ENCODE data around the gene BEAN1.
"Not testable (repeated sequence)": the region's sequence is repeated elsewhere in the genome, so short reads cannot be mapped to it uniquely, and the experiment has no call there.

BEAN1 gene

GRCh38 chr16:66486199-66486772 is 59.2 kb downstream of the BEAN1 start:
- DNase-seq (ENCODE audit: low spot score) = no peak

DNA sequence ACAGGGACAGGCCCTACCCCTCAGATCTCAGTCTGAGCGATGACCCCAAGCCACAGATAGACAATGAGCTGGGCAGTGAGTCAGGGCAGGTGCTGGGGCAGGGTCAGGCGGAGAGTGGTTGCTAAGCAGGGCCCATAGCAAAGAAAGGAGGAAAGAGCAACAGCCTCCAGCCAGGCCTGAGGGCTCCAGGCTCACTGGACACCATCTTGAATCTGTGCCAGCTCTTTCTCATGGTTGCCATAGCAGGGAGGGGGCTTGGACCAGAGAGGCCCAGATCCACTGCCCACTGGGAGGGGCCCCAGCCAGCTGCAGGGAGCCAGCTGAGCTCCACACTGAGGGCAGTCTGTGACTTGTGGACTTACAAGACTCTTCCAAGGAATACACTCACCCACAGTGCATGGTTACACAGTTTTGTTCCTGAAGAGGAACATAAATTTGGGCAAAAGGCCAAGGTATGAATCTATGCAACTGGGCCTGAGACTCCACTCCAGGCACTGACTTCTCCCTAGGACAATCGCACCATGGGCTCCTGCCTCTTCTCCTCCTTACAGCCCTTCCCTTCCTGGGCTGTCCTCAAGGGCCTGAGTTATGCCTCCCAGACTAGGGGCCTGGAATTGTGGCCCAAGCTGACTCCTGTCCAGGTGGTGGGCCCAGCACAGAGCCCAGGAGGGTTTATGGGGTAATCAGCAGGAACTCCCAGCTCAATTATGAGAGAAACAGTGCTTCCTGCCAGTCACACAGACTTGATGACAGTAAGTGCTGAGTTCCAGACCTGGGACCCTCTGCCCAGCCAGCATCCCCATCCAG is 59.9 kb downstream of the BEAN1 start:
- DNase-seq (ENCODE audit: low spot score) = no peak

DNA sequence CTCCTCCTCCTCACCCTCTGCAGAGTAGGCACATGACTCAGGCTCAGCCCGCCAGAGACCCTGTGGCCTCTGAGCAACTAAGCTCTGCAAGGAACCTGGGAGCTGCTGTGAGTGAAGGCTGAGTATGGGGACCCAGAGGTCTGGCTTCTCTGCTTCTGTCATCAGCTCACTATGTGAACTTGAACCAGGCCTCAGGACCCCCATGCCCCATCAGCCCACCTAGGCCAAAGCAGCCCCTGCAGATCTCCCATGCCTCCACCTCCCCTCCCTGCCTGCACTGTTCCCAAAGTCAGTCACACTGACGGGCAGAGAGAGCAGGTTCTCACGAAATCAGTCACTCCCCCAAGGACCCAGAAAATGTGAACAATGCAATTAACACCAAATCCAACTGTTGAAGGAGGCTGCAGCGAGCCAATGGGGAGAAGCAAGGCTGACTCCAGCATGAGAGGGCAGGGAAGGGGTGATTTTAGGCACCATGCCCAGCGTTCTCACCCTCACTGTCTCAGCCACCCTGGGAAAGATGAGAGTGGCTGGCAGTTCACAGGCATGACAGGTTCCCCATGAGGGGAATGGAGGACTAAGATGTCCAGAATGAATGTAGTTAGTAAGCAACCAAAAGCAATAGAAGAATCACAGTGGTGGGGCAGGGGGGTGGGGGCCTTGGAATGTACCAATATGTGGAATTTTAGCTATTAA is 60.6 kb downstream of the BEAN1 start:
- no peak for DNase-seq (ENCODE audit: low spot score)

- no peak for DNase-seq (ENCODE audit: low spot score)
Measured at GRCh38 chr16:66488505-66488904, 61.4 kb downstream of the BEAN1 start.

GRCh38 chr16:66489385-66489784 is 62.3 kb downstream of the BEAN1 start:
- DNase-seq (ENCODE audit: low spot score) = no peak

- no peak for DNase-seq (ENCODE audit: low spot score)
Measured at GRCh38 chr16:66489818-66490217, 62.7 kb downstream of the BEAN1 start.

DNA sequence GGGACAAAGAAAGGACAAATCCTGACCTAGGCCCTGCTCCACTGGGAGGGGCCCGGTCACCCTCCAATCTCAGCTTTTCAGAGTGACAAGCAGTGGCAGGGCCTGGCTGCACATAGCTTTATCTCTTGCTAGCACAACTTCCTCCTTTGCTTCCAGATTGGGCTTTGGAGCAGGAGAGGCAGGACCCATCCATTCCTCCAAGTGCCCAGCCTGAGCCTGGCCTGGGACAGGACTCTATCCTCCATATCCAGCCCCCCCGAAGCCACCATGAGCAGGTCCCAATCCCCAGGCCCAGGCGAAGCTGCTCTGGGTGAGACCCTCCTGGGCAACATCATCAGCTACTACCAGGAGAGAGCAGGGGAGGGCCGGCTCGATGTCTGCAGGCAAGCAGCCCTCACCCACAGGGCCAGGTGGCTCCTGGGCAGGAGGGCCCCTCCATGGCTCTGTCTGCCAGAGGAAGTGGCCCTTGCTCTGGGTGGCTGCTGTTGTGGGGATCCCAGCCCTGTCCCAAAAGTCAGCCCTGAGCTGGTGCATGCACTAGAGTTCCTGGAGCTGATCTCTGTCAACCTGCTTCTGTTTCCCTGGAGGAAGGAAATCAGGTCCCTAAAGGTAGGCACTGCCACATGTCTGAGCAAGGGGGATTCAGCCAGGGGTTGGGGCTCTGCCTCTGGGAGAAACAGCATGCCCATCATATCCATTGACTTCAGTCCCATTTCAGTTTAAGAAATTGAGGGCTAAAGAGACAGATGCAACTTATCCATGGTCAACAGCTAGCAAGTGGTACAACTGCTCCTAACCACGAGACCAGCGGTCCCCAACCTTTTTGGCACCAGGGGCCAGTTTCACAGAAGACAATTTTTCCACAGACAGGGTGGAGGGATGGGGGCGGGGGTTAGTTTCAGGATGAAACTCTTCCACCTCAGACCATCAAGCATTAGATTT is 64.0 kb downstream of the BEAN1 start:
- no peak for DNase-seq (ENCODE audit: low spot score)

DNA sequence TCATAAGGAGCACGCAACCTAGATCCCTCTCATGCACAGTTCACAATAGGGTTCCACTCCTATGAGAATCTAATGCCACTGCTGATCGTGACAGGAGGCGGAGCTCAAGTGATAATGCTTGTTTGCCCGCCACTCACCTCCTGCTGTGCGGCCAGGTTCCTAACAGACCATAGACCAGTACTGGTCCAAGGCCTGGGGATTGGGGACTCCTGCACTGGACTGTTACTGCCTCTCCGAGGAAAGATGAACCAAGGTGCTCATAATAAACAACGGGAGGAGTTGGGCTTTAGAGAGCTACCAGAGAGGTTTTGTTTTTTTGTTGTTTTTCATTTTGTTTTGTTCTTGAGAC is 64.6 kb downstream of the BEAN1 start:
- DNase-seq (ENCODE audit: low spot score) = no peak

GRCh38 chr16:66493490-66494401 is 66.7 kb downstream of the BEAN1 start:
- no peak for DNase-seq (ENCODE audit: low spot score)

DNA sequence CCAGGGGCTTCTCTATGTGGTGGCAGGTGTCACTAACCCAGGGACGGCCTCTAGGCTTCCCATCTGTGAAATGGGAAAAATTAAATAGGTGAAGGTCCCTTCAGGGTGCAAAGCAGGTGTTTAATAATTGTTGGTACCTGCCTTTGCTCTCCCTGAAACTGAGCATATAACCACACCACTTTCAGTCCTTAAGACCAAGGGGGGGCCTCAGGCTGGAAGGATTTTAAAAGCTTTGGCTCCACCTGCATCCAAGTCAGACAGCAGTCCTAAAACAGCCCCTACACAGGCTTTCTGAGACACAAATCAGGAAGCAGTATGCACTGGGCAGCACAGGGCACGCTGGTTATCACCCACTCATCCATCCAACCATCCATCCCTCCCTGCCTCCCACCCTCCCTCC is 67.8 kb downstream of the BEAN1 start:
- DNase-seq (ENCODE audit: low spot score) = no peak

DNA sequence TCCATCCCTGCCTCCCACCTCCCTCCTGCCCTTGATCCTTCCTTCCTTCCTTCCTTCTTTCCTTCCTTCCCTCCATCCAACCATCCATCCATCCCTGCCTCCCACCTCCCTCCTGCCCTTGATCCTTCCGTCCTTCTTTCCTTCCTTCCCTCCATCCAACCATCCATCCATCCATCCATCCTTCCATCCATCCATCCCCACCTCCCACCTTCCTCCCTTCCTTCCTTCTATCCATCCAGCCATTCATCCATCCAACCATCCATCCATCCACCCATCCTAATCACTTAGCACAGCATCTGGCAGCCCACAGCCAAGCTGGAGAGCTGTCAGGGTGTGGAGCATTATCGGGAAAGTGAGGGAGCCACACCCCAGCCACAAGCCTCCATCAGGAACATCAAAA is 68.3 kb downstream of the BEAN1 start:
- DNase-seq (ENCODE audit: low spot score) = no peak

DNA sequence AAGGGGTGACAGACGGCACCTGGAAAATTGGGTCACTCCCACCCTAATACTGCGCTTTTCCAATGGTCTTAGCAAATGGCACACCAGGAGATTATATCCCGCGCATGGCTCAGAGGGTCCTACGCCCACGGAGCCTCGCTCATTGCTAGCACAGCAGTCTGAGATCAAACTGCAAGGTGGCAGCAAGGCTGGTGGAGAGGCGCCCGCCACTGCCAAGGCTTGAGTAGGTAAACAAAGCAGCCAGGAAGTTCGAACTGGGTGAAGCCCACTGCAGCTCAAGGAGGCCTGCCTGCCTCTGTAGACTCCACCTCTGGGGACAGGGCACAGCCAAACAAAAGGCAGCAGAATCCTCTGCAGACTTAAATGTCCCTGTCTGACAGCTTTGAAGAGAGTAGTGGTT is 69.1 kb downstream of the BEAN1 start:
- not testable (repeated sequence) for DNase-seq (ENCODE audit: low spot score)

DNA sequence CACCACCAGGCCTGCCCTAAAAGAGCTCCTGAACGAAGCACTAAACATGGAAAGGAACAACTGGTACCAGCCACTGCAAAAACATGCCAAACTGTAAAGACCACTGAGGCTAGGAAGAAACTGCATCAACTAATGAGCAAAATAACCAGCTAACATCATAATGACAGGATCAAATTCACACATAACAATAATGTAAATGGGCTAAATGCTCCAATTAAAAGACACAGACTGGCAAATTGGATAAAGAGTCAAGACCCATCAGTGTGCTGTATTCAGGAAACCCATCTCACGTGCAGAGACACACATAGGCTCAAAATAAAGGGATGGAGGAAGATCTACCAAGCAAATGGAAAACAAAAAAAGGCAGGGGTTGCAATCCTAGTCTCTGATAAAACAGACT is 70.8 kb downstream of the BEAN1 start:
- not testable (repeated sequence) for DNase-seq (ENCODE audit: low spot score)

DNA sequence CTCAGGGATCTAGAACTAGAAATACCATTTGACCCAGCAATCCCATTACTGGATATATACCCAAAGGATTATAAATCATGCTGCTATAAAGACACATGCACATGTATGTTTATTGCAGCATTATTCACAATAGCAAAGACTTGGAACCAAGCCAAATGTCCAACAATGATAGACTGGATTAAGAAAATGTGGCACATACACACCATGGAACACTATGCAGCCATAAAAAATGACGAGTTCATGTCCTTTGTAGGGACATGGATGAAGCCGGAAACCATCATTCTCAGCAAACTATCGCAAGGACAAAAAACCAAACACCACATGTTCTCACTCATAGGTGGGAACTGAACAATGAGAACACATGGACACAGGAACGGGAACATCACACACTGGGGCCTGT is 74.5 kb downstream of the BEAN1 start:
- DNase-seq (ENCODE audit: low spot score) = not testable (repeated sequence)

GRCh38 chr16:66502020-66502913 is 75.2 kb downstream of the BEAN1 start:
- no peak for DNase-seq (ENCODE audit: low spot score)

- DNase-seq (ENCODE audit: low spot score) = no peak
Measured at GRCh38 chr16:66503030-66503429, 75.9 kb downstream of the BEAN1 start.

- DNase-seq (ENCODE audit: low spot score) = no peak
Measured at GRCh38 chr16:66503612-66504011, 76.5 kb downstream of the BEAN1 start.

GRCh38 chr16:66507731-66508239 is 80.7 kb downstream of the BEAN1 start:
- no peak for DNase-seq (ENCODE audit: low spot score)

- DNase-seq (ENCODE audit: low spot score) = no peak
Measured at GRCh38 chr16:66508248-66508913, 81.3 kb downstream of the BEAN1 start.

Measured in CD4-positive, alpha-beta T cell treated with Interleukin-15 for 4 hours (primary cell).